GM21390 (cell line): Measurements from ENCODE around the gene TMEM190.
"Not testable (repeated sequence)": the region's sequence is repeated elsewhere in the genome, so short reads cannot be mapped to it uniquely, and the experiment has no call there.

Source experiments
- ATAC-seq: cut with Tn5 transposase; IDR thresholded peaks from one replicate; pipeline ENCODE4 v1.9.1; 2021; ENCODE audit not compliant: unreplicated experiment

TMEM190 gene

DNA sequence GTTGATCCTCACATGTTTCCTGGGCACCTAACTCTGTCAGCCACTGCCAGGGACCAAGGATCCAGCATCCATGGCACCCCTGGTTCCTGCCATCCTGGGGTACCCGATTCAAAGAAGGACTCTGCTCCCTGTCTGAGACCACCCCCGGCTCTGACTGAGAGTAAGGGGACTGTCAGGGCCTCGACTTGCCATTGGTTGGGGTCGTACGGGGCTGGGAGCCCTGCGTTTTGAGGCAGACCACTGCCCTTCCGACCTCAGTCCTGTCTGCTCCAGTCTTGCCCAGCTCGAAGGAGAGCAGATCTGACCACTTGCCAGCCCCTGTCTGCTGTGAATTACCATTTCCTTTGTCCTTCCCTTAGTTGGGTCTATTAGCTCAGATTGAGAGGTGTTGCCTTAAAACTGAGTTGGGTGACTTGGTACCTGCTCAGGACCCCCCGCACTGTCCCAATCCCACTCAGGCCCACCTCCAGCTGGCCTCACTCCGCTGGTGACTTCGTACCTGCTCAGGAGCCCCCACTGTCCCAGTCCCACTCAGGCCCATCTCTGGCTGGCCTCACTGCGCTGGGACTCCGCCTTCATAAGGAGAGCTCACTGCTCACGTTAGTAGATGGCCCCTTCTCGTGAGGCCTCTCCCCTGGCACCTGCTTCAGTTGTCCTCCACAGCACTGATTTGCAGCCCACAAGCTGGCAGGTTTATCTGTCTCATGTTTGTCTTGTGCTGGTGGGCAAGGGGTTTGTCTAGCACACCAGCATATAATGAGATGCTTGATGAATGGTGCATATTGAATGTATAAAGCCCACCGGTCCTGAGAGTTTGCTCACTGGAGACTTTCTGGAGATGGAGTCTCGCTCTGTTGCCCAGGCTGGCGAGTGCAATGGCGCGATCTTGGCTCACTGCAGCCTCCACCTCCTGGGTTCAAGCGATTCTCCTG is 13.0 kb downstream of the TMEM190 start:
- ATAC-seq = no peak

DNA sequence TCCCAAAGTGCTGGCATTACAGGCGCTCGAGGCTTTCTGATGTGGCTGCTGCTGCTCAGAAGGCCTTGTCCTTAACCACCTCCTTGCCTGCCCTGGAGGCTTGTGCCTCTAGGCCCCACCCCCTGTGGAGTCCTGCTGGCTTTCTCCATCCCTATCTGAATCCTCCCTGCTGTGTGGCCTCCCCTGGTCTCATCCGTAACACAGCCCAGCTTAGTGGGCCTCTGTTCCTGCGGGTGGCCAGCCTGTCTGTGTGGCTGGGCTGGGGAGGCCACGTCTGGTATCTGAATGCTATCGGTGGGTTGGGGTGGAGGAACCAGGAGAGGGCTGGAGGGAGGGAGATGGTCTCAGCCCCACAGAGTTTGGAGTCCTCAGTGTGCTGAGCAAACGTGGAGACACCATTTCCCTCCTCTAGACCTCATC is 13.8 kb downstream of the TMEM190 start:
- no peak for ATAC-seq

DNA sequence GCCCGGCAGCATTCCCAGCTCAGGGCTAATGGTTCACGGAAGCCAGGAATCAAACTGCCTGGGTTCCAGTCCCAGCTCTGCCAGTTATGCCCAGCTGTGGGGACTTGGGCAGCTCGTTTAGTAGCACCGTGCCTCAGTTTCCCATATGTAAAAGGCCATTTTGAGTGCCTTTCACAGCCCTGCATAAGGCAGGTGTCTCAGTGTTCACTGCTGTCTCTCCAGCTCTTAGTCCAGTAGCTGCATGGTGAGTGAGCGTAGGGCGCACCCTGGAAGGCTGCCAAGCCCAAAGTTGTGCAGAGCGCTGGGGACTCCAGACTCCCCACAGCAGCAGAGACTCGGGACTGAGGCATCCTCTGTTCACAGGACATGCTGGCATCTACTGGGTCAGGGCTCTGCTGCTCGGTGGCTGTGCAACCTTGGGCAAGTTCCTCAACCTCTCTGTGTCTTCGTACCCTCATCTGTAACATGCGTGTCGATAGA is 14.6 kb downstream of the TMEM190 start:
- ATAC-seq = no peak

DNA sequence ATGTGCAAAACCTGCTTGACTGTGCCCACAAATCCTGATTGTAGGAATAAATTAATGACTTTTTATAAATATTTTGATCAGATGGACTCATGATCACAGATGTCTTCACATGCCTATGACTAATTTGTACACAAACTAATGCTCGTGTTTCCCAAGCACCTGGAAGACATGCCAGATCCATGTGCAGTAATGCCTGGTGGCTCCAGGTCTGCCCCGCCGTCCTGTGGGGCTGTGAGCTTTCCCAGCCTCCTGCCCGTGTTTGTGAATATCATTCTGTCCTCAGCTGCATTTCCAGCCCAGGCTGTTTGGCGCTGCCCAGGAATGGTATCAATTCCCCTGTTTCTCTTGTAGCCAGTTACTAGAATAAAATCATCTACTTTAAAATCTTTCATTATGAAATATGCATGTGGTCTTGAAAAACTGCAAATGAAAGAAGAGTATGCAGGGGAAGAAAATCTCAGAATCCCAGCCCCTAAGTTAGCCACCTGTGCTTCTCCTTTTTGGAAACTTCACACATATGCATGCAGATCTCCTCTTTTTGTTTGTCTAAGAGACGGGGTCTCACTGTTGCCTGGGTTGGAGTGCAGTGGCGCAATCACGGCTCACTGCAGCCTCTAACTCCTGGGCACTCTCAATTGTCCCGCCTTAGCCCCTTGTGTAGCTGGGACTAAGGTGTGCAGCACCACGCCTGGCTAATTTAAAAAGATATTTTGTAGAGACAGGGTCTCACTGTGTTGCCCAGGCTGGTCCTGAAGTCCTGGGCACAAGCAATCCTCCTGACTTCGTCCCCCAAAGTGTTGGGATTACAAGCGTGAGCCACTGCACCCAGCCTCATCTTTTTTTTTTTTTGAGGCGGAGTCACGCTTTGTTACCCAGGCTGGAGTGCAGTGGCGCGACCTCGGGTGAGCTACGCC is 15.3 kb downstream of the TMEM190 start:
- ATAC-seq = no peak

DNA sequence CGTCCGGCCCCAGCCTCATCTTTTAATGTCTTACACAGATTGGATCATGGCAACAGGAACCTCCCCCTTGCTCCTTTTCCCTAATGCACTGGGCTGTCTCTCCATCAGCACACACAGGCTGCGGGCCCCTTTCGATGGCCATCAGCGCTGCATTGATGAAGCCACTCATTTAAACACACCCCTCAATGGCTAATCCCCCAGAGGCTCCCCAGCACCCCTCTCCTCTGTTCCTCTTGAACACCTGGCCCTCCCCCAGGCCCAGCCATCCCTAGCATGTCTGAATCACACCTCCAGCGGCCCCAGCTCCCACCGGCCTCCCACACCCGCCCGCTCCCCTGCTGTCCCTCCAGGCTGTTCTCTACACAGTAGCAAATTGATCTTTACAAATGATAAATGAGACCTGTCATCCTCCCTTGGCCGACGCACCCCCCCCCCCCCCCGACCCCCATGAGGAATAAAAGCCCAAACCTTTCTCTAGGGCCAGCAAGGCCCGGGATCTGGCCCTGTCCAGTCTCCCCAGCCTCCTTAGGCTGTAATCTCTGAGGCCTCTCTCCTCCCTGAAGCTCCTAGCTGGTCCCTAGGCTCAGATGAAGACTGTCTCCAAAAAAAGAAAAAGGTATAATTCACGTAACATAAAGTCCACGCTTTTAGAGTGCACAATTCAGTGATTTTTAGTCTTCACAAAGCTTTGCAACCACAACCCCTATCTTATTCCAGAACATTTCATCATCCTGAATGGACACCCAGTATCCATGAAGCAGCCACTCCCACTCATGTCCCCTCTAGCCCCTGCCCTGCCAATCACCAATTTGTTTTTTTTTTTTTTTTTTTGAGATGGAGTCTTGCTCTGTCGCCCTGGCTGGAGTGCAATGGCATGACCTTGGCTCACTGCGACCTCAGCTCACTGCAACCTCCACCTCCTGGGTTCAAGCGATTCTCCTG is 16.5 kb downstream of the TMEM190 start:
- no peak for ATAC-seq

DNA sequence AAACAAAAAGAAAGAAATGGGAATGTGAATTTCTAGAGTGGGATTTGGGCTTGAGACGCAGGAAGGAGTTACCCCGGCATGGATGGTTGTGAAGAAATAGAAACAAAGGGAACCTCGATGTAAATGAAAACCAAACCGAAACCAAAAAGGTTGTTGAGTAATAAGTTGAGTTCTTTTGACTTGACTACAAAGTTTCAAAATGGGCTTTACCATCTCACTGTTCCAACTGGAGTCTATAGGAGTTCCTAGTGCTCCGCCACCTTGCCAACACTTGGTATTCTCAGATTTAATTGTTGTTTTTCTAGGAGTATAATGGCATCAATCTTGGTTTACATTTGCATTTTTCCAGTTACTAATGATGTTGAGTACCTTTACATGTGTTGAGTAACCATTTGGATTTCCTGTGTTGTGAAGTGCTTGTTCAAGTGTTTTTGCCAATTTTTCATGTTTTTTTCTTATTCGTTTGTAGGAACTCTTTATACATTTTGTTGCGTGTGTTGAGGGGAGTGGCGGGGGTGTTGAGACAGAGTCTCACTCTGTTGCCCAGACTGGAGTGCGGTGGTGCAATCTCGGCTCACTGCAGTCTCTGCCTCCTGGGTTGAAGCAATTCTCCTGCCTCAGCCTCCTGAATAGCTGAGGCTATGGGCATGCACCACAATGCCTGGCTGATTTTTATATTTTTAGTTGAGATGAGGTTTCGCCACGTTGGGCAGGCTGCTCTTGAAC is 21.7 kb downstream of the TMEM190 start:
- ATAC-seq = no peak

DNA sequence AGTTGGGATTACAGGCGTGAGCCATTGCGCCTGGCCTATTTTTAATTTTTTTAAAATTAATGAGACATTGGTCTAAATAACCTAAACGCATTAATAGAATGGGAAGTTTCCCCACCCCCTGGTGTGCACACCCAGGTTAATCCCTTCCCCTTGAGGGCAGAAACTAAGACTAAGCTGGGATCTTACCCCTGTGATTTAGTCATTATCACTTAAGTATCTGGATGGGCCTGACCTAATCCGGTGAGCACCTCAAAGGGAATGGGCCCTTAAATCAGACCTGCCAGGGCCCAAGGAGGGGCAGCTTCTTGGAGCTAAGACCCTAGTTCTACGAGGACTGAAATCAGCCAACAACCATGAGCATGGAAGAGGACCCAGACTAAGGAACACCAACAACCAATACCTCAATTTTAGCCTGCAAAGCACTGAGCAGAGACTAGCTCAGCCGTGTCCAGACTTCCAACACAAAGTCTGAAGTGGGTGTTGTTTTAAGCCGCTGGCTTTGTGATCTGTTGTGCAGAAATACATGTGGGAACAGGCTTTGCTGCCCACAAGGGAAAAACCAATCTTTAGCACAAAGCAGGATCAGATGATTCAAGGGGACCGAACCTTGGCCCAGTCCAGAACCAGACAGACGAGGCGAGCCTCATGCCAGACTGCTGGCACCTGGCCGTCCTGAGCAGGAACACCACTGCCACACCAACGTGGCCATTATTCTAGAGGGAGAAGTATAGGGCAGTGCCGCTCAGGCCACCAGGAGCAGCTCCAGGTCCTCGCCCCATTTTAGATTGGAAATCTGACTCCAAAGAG is 23.9 kb downstream of the TMEM190 start:
- no peak for ATAC-seq

DNA sequence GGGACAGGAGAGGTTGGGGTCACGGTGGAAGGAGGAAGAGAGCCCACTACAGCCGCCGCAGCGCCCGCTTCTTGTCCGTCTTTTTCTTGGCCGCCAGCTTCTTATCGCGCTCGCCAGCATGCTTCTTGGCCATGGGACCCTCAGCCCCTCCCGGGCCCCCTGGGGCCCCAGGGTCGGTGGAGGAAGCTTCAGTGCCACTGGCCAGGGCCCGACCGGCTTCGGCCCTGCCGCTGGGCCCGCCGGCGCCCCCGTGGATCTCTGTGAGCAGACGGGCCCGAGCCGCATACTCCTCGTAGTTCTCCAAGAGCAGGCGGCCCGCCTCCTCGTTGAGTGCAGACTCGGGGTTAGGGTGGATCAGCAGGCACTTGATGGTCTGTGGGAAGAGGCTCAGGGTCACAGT is 24.8 kb downstream of the TMEM190 start:
- ATAC-seq = not testable (repeated sequence)

DNA sequence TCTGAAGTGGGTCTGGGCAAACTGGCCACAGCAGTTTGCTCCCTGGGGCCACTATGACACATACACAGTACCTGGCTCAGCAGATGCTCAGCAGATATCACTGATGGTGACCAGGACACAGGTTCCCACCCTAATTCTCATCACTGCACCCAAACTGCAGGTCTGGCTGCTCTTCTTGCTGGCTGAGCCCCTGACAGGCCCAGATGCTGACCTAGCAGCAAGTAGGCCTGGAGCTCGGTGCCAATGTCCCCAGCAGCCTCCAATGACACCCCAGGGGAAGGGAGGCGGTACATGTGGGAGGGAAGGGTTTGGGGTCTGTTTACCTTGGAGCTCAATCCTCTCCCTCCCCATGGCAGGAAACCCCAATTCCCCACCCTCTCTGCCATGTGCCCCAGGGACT is 25.9 kb downstream of the TMEM190 start:
- ATAC-seq = no peak

DNA sequence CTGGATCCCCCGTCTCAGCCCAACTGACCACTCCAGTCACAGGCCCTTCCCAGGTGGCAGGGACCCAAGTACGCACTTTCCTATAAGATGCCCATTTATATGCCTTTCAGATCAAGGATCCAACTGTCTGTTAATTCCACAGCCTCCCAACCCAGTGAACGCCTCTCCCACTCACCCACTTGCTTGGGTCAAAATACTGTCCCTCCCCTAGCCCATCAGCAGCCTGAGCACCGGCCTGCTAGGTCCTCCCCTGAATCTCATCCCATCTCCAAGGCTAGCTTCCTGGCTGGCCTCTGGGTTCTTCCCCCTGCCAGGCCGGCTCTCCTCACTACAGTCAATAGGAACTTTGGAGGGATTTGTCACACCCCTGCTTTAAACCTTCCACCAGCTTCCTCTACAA is 29.0 kb downstream of the TMEM190 start:
- no peak for ATAC-seq

DNA sequence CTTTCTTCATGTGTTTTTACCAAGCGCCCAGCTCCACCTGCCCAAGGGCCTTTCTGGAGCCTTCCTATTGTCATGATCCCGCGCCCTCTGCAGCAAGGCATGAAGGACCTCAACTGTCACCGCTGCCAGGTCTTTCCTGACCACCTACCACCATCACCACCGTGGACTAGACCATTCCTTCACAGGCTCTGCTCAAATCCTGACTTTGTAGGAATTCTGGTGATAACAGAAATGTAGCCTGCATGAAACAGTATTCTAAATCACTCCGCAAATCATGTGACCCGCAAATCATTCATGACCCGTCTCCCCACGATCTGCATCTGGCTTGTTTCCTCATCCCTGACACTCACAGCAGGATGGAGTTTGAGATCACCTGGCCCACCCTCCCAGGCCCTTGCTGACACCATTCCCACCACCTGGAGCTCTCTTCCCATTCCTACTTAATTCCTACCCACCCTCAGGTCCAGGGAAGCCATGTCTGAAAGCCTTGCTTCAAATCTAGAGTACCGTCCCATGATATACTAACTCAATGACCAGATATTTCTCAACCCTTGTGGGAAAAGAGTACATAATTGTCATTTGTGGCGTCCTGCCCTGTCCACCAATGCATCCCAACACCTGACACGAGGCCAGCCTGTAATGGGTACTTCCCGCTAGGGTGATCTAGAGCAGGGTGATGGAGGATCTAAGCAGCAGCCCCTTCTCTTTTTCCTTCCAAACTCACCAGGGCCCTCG is 29.6 kb downstream of the TMEM190 start:
- no peak for ATAC-seq

DNA sequence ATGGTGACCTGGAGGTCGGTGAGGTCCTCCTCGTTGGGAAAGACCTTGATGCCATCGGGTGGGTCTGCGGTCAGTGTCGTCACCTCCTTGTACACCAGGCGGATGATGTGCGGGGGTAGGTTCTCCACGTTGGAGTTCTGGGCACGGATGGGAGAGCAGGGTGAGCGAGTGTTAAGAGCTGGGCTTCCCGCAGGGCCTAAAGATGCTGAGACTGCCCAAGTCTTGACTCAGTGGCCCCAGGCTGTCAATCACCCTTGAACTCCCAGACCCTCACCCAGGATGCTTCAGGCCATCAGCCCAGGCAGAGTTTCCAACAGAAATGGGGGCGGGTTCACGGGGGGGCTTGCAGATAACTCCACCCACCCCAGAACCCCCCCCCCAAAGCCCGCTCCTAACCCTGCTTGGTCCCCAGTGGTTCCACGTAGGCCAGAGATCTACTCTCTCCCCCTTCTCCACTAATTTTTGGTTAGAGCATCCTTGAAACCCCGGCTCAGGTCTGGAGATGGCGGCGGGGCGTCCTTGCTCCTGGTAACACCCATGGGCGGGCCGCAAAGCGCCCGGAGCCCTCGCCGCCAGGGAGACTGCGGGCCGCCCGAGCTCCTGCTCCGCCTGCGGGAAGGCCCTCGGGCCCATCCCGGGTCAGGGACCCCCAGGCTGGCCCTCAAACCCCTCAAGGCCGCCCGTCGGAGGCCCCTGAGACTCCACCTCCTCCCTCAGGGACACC is 30.4 kb downstream of the TMEM190 start:
- ATAC-seq = no peak

DNA sequence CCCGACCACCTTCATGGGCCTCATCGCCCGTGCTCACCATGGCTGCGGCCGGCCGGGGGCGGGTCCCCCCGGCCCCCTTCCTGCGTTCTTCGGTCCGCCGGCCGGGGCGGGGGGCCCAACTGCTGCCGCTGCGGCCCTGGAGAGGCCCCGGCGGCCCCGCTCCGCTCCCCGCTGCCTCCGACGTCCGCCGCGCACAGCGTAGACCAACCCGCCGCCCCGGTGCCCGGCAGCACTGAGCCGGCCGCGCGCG is 30.8 kb downstream of the TMEM190 start, which contains the start of gene UBE2S:
UBE2S (minus strand) TSS at position 239 of the 250 bp plus-strand sequence; CDS start at position 40, 199 bp downstream.
- ATAC-seq = peak; percentile 17

DNA sequence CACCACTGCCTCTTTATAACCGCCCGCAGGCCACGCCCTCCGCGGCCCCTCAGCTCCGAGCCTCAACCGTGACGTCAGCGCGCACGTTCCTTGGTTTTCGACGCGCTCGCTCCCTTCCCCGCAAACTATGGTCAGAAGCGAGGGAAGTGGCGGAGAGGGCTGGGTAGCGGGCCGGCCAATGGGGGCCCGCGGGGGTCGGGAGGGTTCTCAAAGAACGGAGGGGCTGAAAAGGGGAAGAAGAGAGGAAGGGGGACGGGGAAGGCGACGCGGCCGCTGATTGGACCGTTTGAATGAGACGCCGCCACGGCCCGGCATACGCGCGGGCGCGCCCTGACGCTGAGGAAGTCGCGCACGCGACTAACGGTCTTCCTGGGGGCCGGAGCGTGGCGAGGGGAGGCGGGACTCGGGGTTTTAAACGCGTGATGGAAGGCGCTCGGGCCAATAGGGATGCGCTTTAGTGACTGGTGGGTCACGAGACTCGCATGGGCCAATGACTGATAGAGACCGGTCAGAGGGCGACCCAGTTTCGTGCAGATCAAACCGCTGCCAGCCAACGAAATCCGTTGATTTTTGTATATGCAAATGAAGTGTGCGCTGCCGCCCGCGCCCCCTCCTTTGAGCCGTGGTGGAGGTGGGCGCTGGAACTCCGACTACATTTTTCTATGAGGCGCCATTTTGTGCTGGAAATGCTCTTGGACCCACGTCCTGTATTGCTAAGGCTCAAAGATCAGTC is 31.3 kb downstream of the TMEM190 start:
- peak; percentile 80 for ATAC-seq

DNA sequence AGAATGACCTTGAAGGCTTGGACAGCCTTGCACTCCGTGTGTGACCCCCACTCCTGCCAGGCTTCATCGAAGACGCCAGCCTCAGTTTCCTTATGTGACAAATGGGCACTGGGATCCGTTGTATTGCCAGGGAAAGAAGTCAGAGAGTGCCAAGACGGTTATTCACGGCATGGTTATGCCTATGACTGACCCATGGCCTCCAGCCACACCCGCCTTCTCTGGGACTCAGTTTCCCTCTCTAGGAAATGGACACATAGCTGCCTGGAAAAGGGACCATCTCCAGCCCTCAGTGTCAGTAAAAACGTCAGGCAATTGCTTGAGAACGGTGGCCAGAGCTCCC is 31.9 kb downstream of the TMEM190 start:
- no peak for ATAC-seq

DNA sequence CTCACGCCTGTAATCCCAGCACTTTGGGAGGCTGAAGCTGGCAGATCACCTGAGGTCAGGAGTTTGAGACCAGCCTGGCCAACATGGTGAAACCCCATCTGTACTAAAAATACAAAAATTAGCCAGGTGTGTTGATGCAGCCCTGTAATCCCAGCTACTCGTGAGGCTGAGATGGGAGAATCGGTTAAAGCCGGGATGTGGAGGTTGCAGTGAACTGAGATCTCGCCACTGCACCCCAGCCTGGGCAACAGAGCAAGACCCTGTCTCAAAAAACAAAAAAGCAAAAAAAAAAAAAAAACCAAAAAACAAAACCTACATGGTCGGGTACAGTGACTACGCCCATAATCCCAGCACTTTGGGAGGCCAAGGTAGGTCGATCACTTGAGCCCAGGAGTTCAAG is 32.6 kb downstream of the TMEM190 start:
- ATAC-seq = not testable (repeated sequence)

DNA sequence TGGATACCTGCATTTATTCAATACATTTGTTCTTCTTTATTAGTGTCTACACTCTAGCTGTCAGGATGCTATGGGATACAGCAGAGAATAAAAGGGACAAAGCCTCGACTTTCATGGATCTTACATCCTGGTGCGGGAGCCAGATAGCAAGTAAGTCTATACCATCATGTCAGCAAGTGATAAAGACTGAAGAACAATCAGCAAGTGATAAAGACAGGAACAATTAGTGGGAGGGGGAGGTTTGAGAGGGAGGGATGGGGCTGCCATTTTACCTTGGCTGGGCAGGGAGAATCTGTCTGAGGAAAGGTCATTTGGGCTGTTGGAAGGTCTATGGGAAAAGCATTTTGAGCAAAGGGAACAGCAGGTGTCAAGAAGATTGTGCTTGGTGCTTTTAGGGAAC is 33.5 kb downstream of the TMEM190 start:
- ATAC-seq = no peak
